D721Med (cell line): ENCODE results near the gene BRD3.
A peak's percentile ranks its signal among the peaks of the same experiment; 100 is the strongest.

ENCODE experiments used
- DNase-seq: peaks from one replicate; pipeline ENCODE4 v3.0.0; 2011; ENCODE audit warnings: low spot score; ENCODE audit not compliant: insufficient read length
- FAIRE-seq: peaks from 2 replicates; lab custom pipeline; 2011; peaks lifted over from hg19 to GRCh38; lab: Jason Lieb, UNC
- CTCF ChIP-seq: IDR thresholded peaks from 2 replicates; pipeline ENCODE4 v1.5.1; 2012; ENCODE audit warnings: mild to moderate bottlenecking, control low read depth; ENCODE audit not compliant: insufficient read depth; ENCODE audit errors: missing control alignments

The BRD3 gene

GRCh38 chr9:134002796-134003195 lies 65.0 kb downstream of the BRD3 start:
- no peak for DNase-seq
- FAIRE-seq: no peak
- no peak for TF ChIP-seq CTCF

- DNase-seq (no peak), FAIRE-seq (no peak)
- no peak for TF ChIP-seq CTCF
Observed at GRCh38 chr9:133999851-134000265, 68.0 kb downstream of the BRD3 start.

GRCh38 chr9:133998915-133999595 lies 68.8 kb downstream of the BRD3 start:
- DNase-seq (no peak), FAIRE-seq (no peak)
- TF ChIP-seq CTCF: no peak

- FAIRE-seq: no peak
- no peak for DNase-seq
- TF ChIP-seq CTCF: no peak
Observed at GRCh38 chr9:133997584-133997983, 70.2 kb downstream of the BRD3 start.

GRCh38 chr9:133996531-133997520 lies 71.0 kb downstream of the BRD3 start:
- DNase-seq: no peak
- no peak for TF ChIP-seq CTCF
- FAIRE-seq: no peak

- FAIRE-seq (no peak), DNase-seq (no peak)
- TF ChIP-seq CTCF: peak; percentile 17
Observed at GRCh38 chr9:133995012-133995896, 72.6 kb downstream of the BRD3 start.
